ENCODE data around the gene GABPA.
A peak's percentile ranks its signal among the peaks of the same experiment; 100 is the strongest.
"Not testable (repeated sequence)": the region's sequence is repeated elsewhere in the genome, so short reads cannot be mapped to it uniquely, and the experiment has no call there.

GABPA gene

DNA sequence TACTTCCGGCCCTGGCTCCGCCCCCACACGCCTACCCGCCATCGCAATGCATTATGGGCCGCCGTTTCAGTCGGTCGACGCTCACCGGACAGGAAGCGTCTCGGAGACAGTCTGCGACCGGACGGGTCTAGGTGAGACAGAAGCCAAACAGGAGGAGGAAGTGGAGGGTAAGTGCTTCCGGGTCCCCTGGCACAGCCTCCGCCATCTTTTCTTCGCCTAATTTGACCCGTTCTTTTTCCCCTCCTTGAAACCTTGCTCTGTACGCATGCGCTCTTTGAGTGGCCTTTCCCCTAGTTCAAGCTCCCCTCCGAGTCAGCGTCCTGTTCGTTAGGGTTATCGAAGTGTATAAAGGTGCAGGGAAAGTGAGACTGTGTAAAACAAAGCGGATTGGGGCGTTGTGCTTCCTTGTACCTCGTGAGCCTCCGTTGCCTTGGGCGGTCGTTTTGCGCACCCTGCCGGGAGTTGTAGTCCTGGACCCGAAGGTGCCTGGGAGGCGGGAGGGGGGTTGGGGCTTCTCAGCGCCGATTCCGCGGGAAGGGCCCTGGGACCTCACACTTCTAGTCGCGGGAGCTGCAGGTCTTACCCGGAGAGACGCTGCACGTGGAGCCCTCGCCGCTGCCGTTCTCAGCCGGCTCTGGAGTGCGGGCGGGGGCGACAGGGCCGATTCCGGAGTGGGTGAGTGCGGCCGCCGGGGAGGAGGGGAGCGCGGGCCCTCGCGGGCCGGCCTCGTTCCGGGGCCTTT lies at the start of gene GABPA, which contains the start of gene ATP5PF:
GABPA (plus strand) TSS at position 69 of the 742 bp plus-strand sequence. CDS start 6,627 bp downstream, outside the sequence.
ATP5PF (minus strand) TSS at position 1 of the 742 bp plus-strand sequence. CDS start 5,110 bp downstream, outside the sequence.
- DNase-seq, result peak; percentile 87 to 94

DNA sequence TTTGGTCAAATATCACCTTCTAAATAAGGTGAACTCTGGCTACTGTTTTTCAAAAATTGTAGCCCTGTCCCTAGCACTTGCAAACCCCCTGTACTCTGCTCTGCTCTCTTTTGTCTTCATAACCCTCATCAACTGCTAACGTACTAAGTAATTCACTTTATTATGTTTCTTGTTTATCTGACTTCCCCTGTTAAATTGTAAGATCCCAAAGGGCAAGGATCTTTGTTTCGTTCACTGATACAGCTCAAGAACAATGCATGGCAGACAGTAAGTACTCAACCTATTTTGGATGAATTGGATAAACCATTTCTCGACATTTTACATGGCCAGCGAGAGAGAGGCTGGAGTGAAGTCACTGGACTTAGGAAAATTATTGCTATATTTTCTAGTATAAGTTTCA lies 47.0 kb upstream of the GABPA start:
- no peak for DNase-seq

DNA sequence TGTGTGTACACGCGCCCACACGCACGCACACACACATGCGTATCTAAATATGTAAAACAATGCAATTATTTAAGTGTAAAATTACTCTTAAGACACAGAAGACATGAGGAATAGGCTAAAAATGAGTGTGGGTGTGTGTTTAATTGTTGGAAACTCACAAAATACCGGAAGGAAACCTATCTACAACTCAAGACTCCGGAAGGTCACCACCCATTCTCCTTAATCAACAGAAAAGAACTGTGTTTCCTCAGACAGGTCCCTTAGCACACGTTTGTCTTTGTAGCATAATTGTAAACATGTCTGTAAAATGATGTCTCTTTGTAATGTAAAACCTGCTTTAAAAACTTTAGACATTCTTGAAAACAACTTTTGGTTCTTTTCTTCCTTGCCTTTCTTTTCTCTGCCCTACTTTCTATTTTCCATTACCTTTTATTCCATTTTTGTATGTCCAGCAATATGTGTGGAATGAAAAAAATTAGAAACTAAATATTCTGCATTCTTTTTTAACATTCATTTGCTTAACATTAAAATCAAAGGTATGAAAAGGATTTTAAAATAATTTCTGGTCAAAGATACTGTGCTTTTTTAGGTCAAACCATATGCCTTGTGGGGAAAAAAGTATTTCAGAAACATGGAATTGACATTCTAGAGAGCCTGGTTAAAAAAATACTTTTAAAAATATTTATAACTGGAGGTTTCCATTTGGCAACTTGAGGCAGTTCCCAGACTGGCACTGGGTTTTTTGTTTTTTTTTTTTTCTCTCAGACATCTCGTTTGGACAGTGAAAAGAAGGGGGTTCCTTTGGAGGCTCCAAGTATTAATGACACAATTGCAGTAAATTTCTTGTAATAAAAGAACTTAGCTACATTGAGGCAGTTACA lies 46.3 kb upstream of the GABPA start:
- no peak for DNase-seq

DNA sequence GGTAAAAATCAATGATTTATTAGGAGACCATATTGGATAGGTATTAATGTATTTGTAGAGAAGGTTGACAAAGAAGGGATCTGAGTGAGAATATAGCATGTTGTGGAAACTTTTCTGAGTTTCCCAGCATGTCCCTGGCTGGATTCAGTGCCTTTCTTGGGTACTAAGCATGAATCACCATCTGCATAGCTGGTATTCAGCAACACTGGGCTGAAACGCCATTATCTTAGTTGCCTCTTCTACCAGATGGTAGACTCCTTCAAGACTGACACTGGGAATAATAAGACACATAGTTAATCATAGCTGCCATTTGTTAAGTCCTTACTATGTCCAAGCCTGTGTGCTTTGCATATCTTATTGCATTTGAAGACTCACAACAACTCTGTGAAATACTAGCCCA lies 45.5 kb upstream of the GABPA start:
- DNase-seq, result no peak

DNA sequence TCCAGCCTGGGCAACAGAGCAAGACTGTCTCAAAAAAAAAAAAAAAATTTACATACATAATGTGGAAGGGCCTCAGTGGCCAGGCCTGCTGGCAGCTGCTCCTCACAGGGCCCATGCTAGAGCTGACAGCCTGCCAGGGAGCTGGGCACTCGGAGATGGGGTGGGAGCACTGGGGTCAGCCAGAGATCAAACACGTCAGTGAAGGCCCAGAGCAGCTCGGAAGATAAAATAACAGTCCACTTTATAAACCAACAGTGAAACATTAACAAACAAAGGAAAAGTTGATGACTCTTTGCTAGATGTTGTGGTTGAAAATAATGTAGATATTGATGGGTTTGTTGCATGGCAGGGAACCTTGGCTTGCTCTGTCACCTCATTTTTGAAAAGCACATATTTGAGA lies 42.8 kb upstream of the GABPA start:
- DNase-seq, result no peak

DNA sequence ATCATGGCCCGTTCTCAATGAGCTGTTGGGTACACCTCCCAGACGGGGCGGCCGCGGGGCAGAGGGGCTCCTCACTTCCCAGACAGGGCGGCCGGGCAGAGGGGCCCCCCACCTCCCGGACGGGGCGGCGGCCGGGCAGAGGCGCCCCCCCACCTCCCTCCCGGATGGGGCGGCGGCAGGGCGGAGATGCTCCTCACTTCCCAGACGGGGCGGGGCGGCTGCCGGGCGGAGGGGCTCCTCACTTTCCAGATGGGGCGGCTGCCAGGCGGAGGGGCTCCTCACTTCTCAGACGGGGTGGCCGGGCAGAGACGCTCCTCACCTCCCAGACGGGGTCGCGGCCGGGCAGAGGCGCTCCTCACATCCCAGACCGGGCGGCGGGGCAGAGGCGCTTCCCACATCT lies 39.3 kb upstream of the GABPA start:
- not testable (repeated sequence) for DNase-seq

DNA sequence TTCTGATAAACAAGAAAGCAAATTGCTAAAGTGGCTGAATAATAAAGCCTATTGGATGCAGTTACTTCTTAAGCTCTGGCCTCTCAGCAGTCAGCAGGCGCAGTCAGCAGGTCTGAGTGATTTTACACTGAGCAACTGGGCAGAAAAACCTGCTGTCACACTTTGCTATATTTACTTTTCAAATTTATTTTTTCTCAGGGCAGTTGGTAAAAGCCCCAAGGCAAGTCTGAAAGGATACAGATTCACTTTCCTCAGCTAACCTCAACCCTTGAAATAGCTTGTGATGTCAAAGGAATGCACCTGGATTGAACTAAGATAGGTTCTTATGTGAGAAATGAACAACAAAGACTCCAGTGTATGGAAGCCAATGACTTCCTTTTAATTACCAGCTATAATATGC lies 34.0 kb upstream of the GABPA start:
- no peak for DNase-seq

DNA sequence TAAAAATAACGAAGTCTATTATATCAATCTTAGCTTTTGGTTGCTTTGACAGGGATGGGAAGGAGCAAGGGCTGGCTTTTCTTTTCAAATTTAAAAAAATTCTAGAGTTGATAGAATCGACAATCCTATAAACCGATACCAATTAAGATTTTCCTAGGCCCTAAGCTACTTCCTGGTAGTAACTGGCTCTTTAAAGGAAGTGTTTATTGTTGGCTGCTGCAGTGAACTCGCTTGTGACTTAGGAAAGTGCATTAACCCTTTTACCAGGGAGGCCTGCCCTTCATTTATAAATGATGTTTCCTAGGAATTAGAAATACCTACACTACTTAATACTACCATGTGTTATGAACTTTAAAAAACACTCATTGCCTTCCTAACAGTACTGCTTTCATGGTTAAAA lies 33.2 kb upstream of the GABPA start:
- no peak for DNase-seq

DNA sequence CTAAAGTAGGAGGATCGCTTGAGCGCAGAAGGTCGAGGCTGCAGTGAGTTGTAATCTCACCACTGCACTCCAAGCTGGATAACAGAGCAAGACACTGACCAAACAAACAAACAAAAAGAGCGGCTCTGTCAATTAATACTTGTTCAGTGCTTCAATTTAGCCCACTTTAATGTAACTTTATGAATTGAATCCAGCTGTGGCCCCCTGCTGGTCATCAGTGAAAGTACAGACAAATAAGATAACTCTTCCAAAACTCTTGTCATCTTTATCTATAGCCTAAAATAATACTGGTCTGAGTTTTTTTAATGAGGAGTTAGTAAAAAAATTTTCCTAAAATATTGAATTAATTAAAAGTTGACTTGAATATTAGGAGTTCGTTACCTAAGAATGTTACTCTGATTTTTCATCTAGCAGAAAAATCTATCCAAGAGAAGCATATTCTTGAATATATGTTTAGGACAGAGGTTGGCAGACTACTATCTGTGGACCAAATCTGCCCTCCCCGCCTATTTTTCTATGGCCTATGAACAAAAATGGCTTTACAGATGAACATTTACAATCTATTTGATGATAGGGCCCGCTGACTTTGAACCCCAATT lies 26.2 kb upstream of the GABPA start:
- peak in 1 of 2 experiments; percentile 40 for DNase-seq

DNA sequence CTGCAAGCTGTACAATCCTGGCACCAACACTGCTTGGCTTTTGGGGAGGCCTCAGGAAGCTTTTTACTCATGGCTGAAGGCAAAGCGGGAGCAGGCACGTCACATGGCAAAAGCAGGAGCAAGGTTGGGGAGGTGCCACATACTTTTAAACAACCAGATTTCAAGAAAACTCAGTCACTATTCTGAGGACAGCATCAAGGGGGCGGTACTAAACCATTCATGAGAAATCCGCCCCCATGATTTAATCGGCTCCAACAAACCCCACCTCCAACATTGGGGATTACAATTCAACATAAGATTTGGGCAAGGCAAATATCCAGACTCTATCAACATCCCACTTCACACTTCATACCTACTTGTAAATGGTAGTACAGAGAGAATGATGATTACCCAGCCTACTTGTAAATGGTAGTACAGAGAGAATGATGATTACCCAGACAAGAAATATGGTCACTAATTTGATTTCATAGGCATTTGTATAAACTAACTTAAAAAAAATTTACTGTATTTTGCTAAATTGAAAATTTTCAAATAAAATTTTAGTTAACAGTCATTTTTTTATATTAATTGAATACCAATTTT lies 25.0 kb upstream of the GABPA start:
- no peak for DNase-seq

DNA sequence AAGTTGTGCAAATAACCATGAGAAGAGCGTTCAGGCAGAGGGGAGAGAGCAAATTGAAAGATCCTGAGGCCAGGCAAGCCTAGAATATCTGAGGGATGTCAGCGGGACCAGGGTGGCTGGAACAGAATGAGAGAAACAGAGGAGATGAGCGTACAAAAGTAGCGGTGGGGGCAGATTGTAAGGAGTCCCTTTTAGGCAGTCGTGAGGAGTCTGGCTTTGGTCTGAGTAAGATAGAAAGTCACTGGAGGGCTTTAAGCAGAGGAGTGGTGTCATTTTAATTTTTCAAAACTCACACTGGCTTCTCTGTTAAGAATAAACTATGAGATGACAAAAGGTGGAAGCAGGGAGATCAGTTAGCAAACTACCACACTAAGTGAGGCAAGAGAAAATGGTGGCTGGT lies 24.2 kb upstream of the GABPA start:
- DNase-seq, result no peak

DNA sequence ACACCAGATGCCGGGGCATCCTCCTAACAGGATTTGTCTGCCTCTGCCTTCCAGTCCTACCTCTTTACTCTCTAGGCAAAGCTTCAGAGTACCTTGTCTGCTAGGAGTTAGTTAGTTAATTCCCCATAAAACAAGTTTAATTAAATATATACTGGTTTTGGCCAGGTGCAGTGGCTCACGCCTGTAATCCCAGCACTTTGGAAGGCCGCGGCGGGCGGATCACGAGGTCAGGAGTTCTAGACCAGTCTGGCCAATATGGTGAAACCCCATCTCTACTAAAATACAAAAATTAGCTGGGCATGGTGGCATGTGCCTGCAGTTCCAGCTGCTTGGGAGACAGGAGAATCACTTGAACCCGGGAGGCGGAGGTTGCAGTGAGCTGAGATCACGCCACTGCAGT lies 20.7 kb upstream of the GABPA start:
- DNase-seq, result not testable (repeated sequence)

DNA sequence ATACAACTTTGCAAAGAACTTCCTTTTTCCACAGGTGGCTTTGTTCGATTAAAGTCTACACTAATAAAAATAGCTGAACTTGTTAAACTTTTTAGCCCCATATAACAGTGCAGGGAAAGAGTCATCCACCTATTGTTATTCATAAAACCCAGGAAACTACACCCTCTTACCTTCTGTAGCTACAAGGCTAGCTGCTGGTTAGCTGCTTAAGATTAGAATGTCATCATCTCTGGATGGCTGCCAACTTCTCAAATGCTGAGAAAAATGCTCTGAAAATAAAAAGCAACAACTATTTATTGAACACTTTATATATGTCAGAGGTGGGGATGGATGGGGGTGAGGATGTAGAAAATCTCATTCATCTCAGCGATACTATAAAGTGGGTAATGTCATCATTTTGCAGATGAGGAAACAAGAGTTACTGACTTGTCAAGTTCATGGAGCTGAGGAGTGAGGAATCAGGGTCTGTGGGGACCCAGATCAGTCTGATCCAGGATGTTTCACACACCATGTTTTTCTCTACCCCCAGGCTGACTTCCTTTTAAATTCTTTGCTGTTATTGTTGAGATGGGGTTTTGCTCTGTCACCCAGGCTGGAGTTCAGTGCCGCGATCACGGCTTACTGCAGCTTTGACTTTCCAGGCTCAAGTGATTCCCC lies 17.2 kb upstream of the GABPA start:
- no peak for DNase-seq

DNA sequence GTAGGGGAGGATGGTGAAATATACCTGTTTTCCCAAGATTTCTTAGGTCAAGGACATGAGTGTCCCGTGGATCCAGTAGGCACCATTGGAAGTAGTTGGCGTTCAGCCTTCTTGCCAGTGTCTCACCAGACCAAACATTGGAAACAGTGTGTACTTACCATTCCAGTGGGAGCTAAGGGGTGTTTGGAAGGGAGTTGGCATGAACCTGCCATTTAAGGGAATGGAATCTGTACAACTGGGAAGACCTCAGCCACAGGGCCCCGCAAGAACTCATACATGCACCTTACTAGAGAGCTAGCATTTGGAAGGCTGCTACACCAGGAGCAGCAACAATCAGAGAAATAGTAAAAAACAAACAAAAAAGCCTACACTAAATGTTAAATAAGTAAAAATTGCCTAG lies 12.8 kb upstream of the GABPA start:
- no peak for DNase-seq

DNA sequence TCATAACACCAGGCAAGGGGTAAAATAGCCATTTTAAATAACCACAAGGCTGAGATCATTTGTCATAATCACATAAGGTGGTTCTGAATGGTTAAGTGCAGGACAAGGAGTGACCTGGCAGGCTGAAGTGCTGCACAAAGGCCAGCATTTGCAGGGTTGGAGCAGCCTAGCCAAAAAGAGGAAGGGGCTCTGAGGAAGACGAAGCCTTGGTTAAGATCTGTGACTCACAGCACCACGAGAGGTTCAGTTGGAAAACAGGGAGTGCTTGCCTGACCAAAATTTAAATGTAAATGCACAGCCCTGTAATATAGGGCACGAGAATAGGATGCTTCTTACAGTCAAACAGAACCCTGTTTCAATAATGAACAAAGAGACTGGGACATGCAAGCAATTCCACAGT lies 12.1 kb upstream of the GABPA start:
- no peak for DNase-seq

DNA sequence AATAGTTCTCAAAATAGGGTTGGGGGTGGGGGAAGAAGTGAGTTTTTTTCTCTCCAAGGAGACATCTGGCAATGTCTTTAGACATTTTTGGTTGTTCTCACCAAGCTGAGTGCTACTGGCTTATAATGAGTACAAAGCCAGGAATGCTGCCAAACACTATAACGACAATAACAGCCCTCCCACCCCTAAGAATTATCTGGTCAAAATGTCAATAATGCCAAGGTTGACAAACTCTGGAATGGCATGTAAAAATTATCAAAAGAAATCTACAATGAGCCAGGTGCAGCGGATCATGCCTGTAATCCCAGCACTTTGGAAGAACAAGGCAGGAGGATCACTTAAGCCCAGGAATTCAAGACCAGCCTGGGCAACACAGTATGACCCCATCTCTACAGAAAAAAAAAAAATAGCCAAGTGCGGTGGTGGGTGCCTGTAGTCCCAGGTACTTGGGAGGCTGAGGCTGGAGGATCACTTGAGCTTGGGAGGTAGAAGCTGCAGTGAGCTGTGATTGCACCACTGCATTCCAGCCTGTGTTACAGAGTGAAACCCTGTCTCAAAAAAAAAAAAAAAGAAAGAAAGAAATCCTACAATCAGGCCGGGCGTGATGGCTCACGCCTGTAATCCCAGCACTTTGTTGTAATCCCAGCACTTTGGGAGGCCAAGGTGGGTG lies 2.5 kb upstream of the GABPA start:
- DNase-seq, result no peak

DNA sequence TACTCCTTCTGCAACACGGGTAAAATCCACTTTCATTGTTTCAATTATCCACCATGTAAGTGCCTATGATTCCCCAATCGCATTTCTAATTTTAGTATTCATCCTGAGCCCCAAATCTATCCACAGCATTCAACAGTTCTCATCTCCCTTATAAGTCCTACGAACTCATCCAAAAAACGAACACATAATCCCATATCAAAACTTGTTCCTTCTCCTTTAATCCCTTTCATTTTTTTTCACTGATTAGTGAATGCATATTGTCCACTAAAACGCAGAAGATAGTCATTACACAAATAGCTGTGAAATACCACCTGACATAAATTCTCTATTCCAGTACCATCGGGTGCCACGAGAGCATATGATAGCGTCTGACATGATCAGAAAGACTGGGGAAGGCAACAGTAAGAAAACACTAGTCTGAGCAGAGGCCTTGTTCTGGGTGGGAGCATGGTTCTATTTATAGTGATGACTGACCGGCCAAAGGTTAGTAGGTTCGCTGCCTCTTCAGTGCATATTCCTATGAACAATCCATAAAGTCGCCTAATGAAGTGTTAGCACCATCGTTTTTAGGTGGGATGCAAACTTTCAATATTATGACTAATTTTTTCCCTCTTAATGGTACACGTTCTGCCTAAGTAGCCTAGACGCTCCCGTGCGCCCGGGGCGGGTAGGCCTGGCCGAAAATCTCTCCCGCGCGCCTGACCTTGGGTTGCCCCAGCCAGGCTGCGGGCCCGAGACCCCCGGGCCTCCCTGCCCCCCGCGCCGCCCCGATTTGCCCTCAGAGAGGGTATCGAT lies 716 bp upstream of the GABPA start:
- peak in 1 of 2 experiments; percentile 5 for DNase-seq

DNA sequence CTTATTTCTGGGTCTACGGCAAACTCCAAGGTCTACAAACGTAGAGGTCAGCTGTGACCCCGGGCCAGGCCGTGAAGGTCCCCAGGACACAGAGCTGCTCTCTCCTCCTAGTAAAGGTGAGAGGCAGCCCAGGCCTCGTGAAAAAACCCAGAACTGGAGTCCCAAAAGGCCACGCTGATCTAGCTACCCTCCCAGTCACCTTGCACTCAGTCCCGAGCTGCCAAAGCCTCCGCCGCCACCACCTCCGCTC lies 193 bp upstream of the GABPA start:
- DNase-seq, result no peak

DNA sequence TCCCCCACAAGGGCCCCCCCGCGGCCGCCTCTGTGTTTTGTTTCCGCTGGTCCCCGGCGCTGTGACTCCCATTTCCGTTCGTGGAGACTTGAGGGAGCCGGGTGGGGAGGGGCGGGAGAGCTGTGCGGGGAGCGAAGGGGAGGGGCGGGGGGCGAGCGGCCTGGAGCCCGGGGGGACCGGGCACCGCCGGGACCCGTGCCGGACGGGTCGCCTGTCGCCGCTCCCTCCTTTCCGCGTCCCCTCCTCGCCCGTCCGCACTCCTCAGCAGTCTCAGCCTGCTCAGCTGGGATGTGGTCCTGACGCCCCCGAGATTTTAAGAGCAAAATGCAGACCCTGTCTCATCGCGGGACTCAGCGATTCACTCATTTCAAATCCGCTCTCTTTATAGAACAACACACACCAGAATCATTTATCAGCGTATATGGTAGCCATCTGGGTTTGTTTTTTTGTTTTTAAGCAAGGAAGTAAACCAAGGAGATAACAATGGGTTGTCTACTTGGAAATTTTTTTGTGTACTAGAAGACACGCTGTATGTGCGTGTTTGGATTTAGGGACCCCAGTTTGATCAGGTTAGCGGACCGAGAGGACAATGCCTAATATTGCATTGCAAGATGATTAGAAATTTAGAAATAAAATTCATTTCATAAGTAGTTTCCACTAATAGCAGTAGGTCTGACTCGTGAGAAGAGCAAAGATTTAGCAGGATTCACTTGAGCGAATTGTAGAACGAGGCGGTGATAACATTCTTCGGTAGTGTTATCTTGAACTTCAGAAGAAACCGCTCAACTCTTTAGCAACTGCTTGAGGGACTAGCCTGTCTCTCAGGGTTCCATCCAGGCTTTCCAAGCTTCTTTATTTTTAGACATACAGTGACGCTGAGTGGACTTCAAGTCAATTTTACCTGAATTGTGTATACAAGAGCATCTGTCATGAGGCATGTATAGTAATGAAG lies 1.1 kb downstream of the GABPA start:
- DNase-seq, result peak; percentile 17 to 69

DNA sequence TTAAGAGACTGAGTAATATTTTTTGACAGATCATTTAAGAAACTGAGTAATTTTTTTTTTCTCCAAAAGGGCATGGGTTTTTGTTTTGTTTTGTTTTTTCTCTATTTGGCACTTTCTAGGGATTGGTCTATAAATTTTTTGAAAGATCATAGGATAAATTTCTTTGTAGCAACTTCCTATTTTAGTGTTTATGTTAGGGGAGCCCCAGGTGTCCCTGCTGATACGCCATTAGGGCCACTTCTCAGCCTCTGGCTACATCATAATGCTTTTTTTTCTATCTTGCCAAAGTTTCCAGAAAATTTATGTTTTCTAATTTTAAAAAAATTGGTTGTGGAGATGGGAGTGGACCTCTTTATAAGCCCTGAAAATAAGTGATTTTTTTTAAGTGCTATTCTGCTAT lies 2.6 kb downstream of the GABPA start:
- DNase-seq, result no peak
